Fibroblast of skin of left quadriceps (primary cell): Measurements from ENCODE around the gene KCNH8.

Source experiments
- DNase-seq, 2 experiments: peaks; one replicate each; pipeline ENCODE4 v3.0.0-alpha.2; 2013; ENCODE audit warnings: low read depth in 2 of 2

Gene KCNH8

GRCh38 chr3:19476281-19476680, 328.0 kb downstream of the KCNH8 start:
- no peak for DNase-seq

GRCh38 chr3:19485267-19485666, 337.0 kb downstream of the KCNH8 start:
- DNase-seq, result no peak

GRCh38 chr3:19487386-19487785, 339.1 kb downstream of the KCNH8 start:
- no peak for DNase-seq

GRCh38 chr3:19488939-19489338, 340.6 kb downstream of the KCNH8 start:
- no peak for DNase-seq

GRCh38 chr3:19489936-19490335, 341.6 kb downstream of the KCNH8 start:
- no peak for DNase-seq

- no peak for DNase-seq
These were observed 357.9 kb downstream of the KCNH8 start for GRCh38 chr3:19506171-19506570.

- DNase-seq, result no peak
These were observed 374.0 kb downstream of the KCNH8 start for GRCh38 chr3:19522305-19522704.

GRCh38 chr3:19526071-19526470, 377.8 kb downstream of the KCNH8 start:
- no peak for DNase-seq

GRCh38 chr3:19527746-19528145, 379.4 kb downstream of the KCNH8 start:
- DNase-seq, result no peak

GRCh38 chr3:19531426-19531825, 383.1 kb downstream of the KCNH8 start:
- DNase-seq, result no peak

- DNase-seq, result no peak
These were observed 391.4 kb downstream of the KCNH8 start for GRCh38 chr3:19539518-19540392.

- no peak for DNase-seq
These were observed 392.2 kb downstream of the KCNH8 start for GRCh38 chr3:19540464-19540863.

GRCh38 chr3:19541284-19541683, 393.0 kb downstream of the KCNH8 start:
- DNase-seq, result no peak

- no peak for DNase-seq
These were observed 395.0 kb downstream of the KCNH8 start for GRCh38 chr3:19543212-19543841.

- DNase-seq, result no peak
These were observed 399.6 kb downstream of the KCNH8 start for GRCh38 chr3:19547665-19548464.

GRCh38 chr3:19559724-19560442, 411.6 kb downstream of the KCNH8 start:
- no peak for DNase-seq

- DNase-seq, result no peak
These were observed 425.3 kb downstream of the KCNH8 start for GRCh38 chr3:19573644-19574043.

GRCh38 chr3:19574268-19574667, 426.0 kb downstream of the KCNH8 start:
- no peak for DNase-seq

- DNase-seq, result no peak
These were observed 428.0 kb downstream of the KCNH8 start for GRCh38 chr3:19576343-19576742.
